Mesendoderm (in vitro differentiated cells): ENCODE data around the gene PRKCSH.

ENCODE experiments used
- DNase-seq: peaks from one replicate; pipeline ENCODE4 v3.0.0; 2013
- H2AK5ac ChIP-seq: 2 replicates; pipeline ENCODE4 v1.6.1; 2013; ENCODE audit warnings: low read length, inconsistent platforms
- H2BK120ac ChIP-seq: 2 replicates; pipeline ENCODE4 v1.6.1; 2013; ENCODE audit warnings: low read depth, mild to moderate bottlenecking, low read length, moderate library complexity, mixed read lengths
- H2BK15ac ChIP-seq: replicated peaks from 2 replicates; pipeline ENCODE4 v1.6.1; 2013; ENCODE audit warnings: low read depth, mild to moderate bottlenecking, moderate library complexity
- H2BK5ac ChIP-seq: 2 replicates; pipeline ENCODE4 v1.6.1; 2013; ENCODE audit warnings: low read length, inconsistent platforms
- H3K18ac ChIP-seq: 2 replicates; pipeline ENCODE4 v1.6.1; 2013; ENCODE audit warnings: mild to moderate bottlenecking, low read length, mixed read lengths
- H3K23ac ChIP-seq: one replicate; pipeline ENCODE4 v1.6.1; 2013; ENCODE audit warnings: low read length
- H3K27ac ChIP-seq: 2 replicates; pipeline ENCODE4 v1.5.1; 2013; ENCODE audit warnings: low read depth, mild to moderate bottlenecking, inconsistent platforms, low read length, moderate library complexity
- H3K27me3 ChIP-seq: 2 replicates; pipeline ENCODE4 v1.6.1; 2013; ENCODE audit warnings: low read length, control low read depth, mild to moderate bottlenecking, inconsistent platforms; ENCODE audit not compliant: insufficient read depth, poor library complexity
- H3K36me3 ChIP-seq: 2 replicates; pipeline ENCODE4 v1.6.1; 2013; ENCODE audit warnings: low read length, inconsistent platforms; ENCODE audit not compliant: control insufficient read depth, insufficient read depth
- H3K4ac ChIP-seq: one replicate; pipeline ENCODE4 v1.6.1; 2013; ENCODE audit warnings: low read depth, mild to moderate bottlenecking, low read length, moderate library complexity
- H3K4me1 ChIP-seq: 2 replicates; pipeline ENCODE4 v1.6.1; 2013; ENCODE audit warnings: low read depth, low read length, inconsistent platforms; ENCODE audit not compliant: control insufficient read depth
- H3K4me2 ChIP-seq: 2 replicates; pipeline ENCODE4 v1.6.1; 2013; ENCODE audit warnings: low read length
- H3K4me3 ChIP-seq: 2 replicates; pipeline ENCODE4 v1.5.1; 2013; ENCODE audit warnings: mild to moderate bottlenecking, low read length
- H3K56ac ChIP-seq: one replicate; pipeline ENCODE4 v1.6.1; 2013; ENCODE audit warnings: low read length
- H3K79me1 ChIP-seq: 2 replicates; pipeline ENCODE4 v1.6.1; 2013; ENCODE audit warnings: low read length, inconsistent platforms
- H3K79me2 ChIP-seq: 2 replicates; pipeline ENCODE4 v1.6.1; 2013; ENCODE audit warnings: mild to moderate bottlenecking, low read length; ENCODE audit not compliant: control insufficient read depth, insufficient read depth
- H3K9ac ChIP-seq: 2 replicates; pipeline ENCODE4 v1.6.1; 2013; ENCODE audit warnings: low read length, inconsistent platforms
- H4K5ac ChIP-seq: one replicate; pipeline ENCODE4 v1.6.1; 2013; ENCODE audit warnings: low read length
- H4K8ac ChIP-seq: one replicate; pipeline ENCODE4 v1.6.1; 2013; ENCODE audit warnings: low read depth, mild to moderate bottlenecking, control low read depth, low read length, moderate library complexity
- WGBS: extraction: QIAGEN DNeasy Blood & Tissue Kit; methylation state at CpG from one replicate; pipeline ENCODE4 v1.1.7; 2013; ENCODE audit warnings: low lambda C conversion rate, missing lambda C conversion rate; ENCODE audit not compliant: insufficient coverage; ENCODE audit errors: extremely low coverage; 5-methylcytosine and 5-hydroxymethylcytosine counted together

PRKCSH gene

GRCh38 chr19:11495481-11495880 lies 60.0 kb downstream of the PRKCSH start:
- H3K56ac ChIP-seq, result no peak overlapping the region
- no peaks in the 10 kb centered on the region for H3K27me3 ChIP-seq
- no peak for DNase-seq
- H2BK15ac ChIP-seq, result no peak overlapping the region
- H3K4me2 ChIP-seq, result no peak overlapping the region
- no CpG with 5 or more reads among the region's 10 CpGs for WGBS
- H3K79me1 ChIP-seq, result no peaks in the 10 kb centered on the region
- no peak overlapping the region for H3K27ac ChIP-seq
- no peak overlapping the region for H4K8ac ChIP-seq
- H3K23ac ChIP-seq, result no peak overlapping the region
- H2BK120ac ChIP-seq, result no peak overlapping the region
- H3K4me3 ChIP-seq, result no peak overlapping the region
- H4K5ac ChIP-seq, result no peak overlapping the region
- no peak overlapping the region for H3K4ac ChIP-seq
- no peak overlapping the region for H3K18ac ChIP-seq
- no peaks in the 10 kb centered on the region for H3K79me2 ChIP-seq
- H3K4me1 ChIP-seq, result no peaks in the 10 kb centered on the region
- peaks cover 2% of the 10 kb centered on the region for H3K36me3 ChIP-seq
- H2BK5ac ChIP-seq, result no peak overlapping the region
- H2AK5ac ChIP-seq, result no peak overlapping the region
- no peak overlapping the region for H3K9ac ChIP-seq

- no peak overlapping the region for H3K4ac ChIP-seq
- no peak overlapping the region for H3K56ac ChIP-seq
- H3K18ac ChIP-seq, result no peak overlapping the region
- no peak overlapping the region for H4K5ac ChIP-seq
- H3K23ac ChIP-seq, result no peak overlapping the region
- no peaks in the 10 kb centered on the region for H3K4me1 ChIP-seq
- H3K36me3 ChIP-seq, result peaks cover 2% of the 10 kb centered on the region
- no peak overlapping the region for H2BK5ac ChIP-seq
- H2BK15ac ChIP-seq, result no peak overlapping the region
- WGBS, result no CpG with 5 or more reads among the region's 22 CpGs
- H3K4me3 ChIP-seq, result no peak overlapping the region
- DNase-seq, result no peak
- no peak overlapping the region for H2BK120ac ChIP-seq
- no peaks in the 10 kb centered on the region for H3K27me3 ChIP-seq
- no peak overlapping the region for H4K8ac ChIP-seq
- no peak overlapping the region for H3K27ac ChIP-seq
- H2AK5ac ChIP-seq, result no peak overlapping the region
- H3K79me2 ChIP-seq, result no peaks in the 10 kb centered on the region
- no peaks in the 10 kb centered on the region for H3K79me1 ChIP-seq
- H3K4me2 ChIP-seq, result no peak overlapping the region
- H3K9ac ChIP-seq, result no peak overlapping the region
Measured at GRCh38 chr19:11495885-11496284, 60.5 kb downstream of the PRKCSH start.

DNA sequence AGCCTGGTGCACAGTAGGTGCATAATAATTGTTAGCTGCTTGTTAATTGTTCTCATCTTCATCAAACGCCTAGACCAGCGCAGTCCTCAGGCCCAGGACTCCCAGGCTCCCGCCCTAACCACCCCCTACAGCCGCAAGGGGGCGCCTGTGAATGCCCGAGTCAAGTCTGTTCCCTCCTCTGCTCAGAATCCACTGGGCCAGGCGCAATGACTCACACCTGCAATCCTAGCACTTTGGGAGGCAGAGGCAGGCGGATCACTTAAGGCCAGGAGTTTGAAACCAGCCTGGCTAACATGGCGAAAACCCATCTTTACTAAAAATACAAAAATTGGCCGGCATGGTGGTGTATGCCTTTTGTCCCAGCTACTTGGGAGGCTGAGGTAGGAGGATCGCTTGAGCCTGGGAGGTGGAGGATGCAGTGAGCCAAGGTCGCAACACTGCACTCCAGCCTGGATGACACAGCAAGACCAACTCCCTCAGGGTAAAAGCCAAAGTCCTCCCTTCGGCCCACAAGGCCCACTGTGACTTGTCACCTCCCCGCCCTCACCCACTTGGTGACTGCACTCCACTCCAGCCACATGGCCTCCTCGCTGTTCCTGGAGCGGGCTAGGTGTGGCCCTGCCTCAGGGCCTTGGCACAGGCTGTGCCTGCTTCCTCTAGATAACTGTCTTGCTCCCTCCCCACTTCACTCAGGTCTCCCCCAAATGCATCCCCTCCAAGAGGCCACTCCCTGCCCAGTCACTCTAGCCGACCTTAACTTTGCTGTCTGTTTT lies 61.1 kb downstream of the PRKCSH start:
- WGBS, result no CpG with 5 or more reads among the region's 17 CpGs
- Histone ChIP-seq H3K4me1 (no peaks in the 10 kb centered on the region), H2AK5ac (no peak overlapping the region), H3K23ac (no peak overlapping the region), H4K8ac (no peak overlapping the region), H3K27ac (no peak overlapping the region), H2BK15ac (no peak overlapping the region), H3K18ac (no peak overlapping the region), H2BK5ac (no peak overlapping the region), H2BK120ac (no peak overlapping the region), H3K4me3 (no peak overlapping the region), H3K4ac (no peak overlapping the region), H3K36me3 (peaks cover 2% of the 10 kb centered on the region), H3K79me2 (no peaks in the 10 kb centered on the region), H3K56ac (no peak overlapping the region), H4K5ac (no peak overlapping the region), H3K27me3 (no peaks in the 10 kb centered on the region), H3K4me2 (no peak overlapping the region), H3K79me1 (no peaks in the 10 kb centered on the region), H3K9ac (no peak overlapping the region)
- peak; percentile 93 for DNase-seq

DNA sequence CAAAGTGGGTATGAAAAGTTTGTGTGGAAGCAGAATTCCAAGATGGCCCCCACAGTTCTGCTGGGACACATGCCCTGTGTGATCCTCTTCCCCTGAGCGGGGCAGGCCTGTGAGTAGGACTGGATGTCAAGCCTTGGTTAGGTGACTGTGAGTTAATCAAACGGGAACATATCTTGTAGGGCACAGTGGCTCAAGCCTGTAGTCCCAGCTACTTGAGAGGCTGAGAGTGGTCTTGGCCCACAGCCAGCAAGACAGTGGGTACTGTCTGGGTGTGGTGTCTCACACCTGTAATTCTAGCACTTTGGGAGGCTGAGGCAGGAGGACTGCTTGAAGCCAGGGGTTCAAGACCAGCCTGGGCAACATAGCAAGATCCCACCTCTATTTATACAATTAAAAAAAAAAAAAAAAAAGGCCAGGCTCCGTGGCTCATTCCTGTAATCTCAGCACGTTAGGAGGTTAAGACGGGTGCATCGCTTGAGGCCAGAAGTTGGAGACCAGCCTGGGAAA lies 63.8 kb downstream of the PRKCSH start:
- Histone ChIP-seq H3K4me1 (no peaks in the 10 kb centered on the region), H3K27me3 (no peaks in the 10 kb centered on the region), H2BK15ac (no peak overlapping the region), H2BK120ac (no peak overlapping the region), H3K9ac (no peak overlapping the region), H3K4ac (no peak overlapping the region), H3K79me2 (no peaks in the 10 kb centered on the region), H3K23ac (no peak overlapping the region), H3K36me3 (peaks cover 2% of the 10 kb centered on the region), H4K5ac (no peak overlapping the region), H3K79me1 (no peaks in the 10 kb centered on the region), H3K18ac (no peak overlapping the region), H3K4me2 (no peak overlapping the region), H2AK5ac (no peak overlapping the region), H3K27ac (no peak overlapping the region), H2BK5ac (no peak overlapping the region), H3K56ac (no peak overlapping the region), H4K8ac (no peak overlapping the region), H3K4me3 (no peak overlapping the region)
- no peak for DNase-seq
- no CpG with 5 or more reads among the region's 6 CpGs for WGBS

GRCh38 chr19:11499890-11500420 lies 64.5 kb downstream of the PRKCSH start:
- H3K27me3 ChIP-seq, result no peaks in the 10 kb centered on the region
- H2BK120ac ChIP-seq, result no peak overlapping the region
- no CpG with 5 or more reads among the region's 7 CpGs for WGBS
- no peaks in the 10 kb centered on the region for H3K79me1 ChIP-seq
- H3K4me2 ChIP-seq, result no peak overlapping the region
- H2BK15ac ChIP-seq, result no peak overlapping the region
- H2AK5ac ChIP-seq, result no peak overlapping the region
- peaks cover 2% of the 10 kb centered on the region for H3K36me3 ChIP-seq
- no peak overlapping the region for H4K8ac ChIP-seq
- H3K9ac ChIP-seq, result no peak overlapping the region
- no peak overlapping the region for H2BK5ac ChIP-seq
- H3K27ac ChIP-seq, result no peak overlapping the region
- H3K4me3 ChIP-seq, result no peak overlapping the region
- peaks cover 4% of the 10 kb centered on the region for H3K4me1 ChIP-seq
- DNase-seq, result no peak
- H3K56ac ChIP-seq, result no peak overlapping the region
- H4K5ac ChIP-seq, result no peak overlapping the region
- H3K23ac ChIP-seq, result no peak overlapping the region
- H3K79me2 ChIP-seq, result no peaks in the 10 kb centered on the region
- H3K18ac ChIP-seq, result no peak overlapping the region
- no peak overlapping the region for H3K4ac ChIP-seq
